IPS-15b (cell line): Measurements from ENCODE around the gene HAX1.
"Not testable (repeated sequence)": the region's sequence is repeated elsewhere in the genome, so short reads cannot be mapped to it uniquely, and the experiment has no call there.

Experiments used
- H3K27me3 ChIP-seq: one replicate; pipeline ENCODE4 v1.6.1; 2013; ENCODE audit warnings: low read length; ENCODE audit not compliant: control insufficient read depth, insufficient read depth
- H3K36me3 ChIP-seq: one replicate; pipeline ENCODE4 v1.6.1; 2013; ENCODE audit warnings: low read length; ENCODE audit not compliant: control insufficient read depth, insufficient read depth
- H3K4me1 ChIP-seq: one replicate; pipeline ENCODE4 v1.6.1; 2013; ENCODE audit warnings: mild to moderate bottlenecking, low read length; ENCODE audit not compliant: control insufficient read depth, insufficient read depth
- H3K4me3 ChIP-seq: one replicate; pipeline ENCODE4 v1.5.1; 2013; ENCODE audit warnings: low read depth, low read length
- H3K9ac ChIP-seq: one replicate; pipeline ENCODE4 v1.6.1; 2013; ENCODE audit warnings: low read depth, mild to moderate bottlenecking, low read length
- H3K9me3 ChIP-seq: one replicate; pipeline ENCODE4 v1.6.1; 2013; ENCODE audit warnings: mild to moderate bottlenecking, low read length; ENCODE audit not compliant: control insufficient read depth, insufficient read depth

Gene HAX1

GRCh38 chr1:154288661-154289060, 16.2 kb downstream of the HAX1 start:
- Histone ChIP-seq H3K9ac (no peak overlapping the region), H3K27me3 (no peaks in the 10 kb centered on the region), H3K36me3 (no peaks in the 10 kb centered on the region), H3K4me3 (no peak overlapping the region), H3K4me1 (peaks cover 7% of the 10 kb centered on the region), H3K9me3 (no peaks in the 10 kb centered on the region)

DNA sequence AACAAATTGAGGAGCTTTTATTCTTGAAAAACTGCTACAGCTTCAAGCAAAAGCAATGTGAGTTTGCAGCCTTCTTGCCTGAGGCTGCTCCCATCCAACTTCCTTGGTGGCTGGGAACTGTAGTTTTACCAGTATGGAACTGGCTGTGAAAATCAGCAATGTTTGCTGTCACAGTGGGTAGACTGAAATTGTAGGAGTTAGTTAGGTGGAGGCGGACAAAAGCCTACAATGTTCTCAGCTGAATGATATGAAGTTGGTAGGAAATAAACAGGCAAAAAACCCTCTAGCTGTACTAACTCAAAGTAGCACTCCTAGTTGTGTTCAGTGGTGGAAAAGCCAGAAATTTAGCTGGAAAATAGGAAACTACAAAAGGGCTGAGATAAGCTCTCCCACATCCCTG, 18.5 kb downstream of the HAX1 start:
- peaks cover 7% of the 10 kb centered on the region for H3K4me1 ChIP-seq
- H3K9ac ChIP-seq, result no peak overlapping the region
- H3K36me3 ChIP-seq, result no peaks in the 10 kb centered on the region
- H3K4me3 ChIP-seq, result no peak overlapping the region
- H3K9me3 ChIP-seq, result no peaks in the 10 kb centered on the region
- no peaks in the 10 kb centered on the region for H3K27me3 ChIP-seq

GRCh38 chr1:154295408-154296235, 23.2 kb downstream of the HAX1 start:
- Histone ChIP-seq H3K9ac (no peak overlapping the region), H3K9me3 (no peaks in the 10 kb centered on the region), H3K36me3 (no peaks in the 10 kb centered on the region), H3K27me3 (no peaks in the 10 kb centered on the region), H3K4me1 (peaks cover 2% of the 10 kb centered on the region), H3K4me3 (no peak overlapping the region)

GRCh38 chr1:154301582-154301981, 29.2 kb downstream of the HAX1 start:
- Histone ChIP-seq H3K4me1 (no peaks in the 10 kb centered on the region), H3K27me3 (no peaks in the 10 kb centered on the region), H3K36me3 (no peaks in the 10 kb centered on the region), H3K9ac (no peak overlapping the region), H3K9me3 (no peaks in the 10 kb centered on the region), H3K4me3 (no peak overlapping the region)

DNA sequence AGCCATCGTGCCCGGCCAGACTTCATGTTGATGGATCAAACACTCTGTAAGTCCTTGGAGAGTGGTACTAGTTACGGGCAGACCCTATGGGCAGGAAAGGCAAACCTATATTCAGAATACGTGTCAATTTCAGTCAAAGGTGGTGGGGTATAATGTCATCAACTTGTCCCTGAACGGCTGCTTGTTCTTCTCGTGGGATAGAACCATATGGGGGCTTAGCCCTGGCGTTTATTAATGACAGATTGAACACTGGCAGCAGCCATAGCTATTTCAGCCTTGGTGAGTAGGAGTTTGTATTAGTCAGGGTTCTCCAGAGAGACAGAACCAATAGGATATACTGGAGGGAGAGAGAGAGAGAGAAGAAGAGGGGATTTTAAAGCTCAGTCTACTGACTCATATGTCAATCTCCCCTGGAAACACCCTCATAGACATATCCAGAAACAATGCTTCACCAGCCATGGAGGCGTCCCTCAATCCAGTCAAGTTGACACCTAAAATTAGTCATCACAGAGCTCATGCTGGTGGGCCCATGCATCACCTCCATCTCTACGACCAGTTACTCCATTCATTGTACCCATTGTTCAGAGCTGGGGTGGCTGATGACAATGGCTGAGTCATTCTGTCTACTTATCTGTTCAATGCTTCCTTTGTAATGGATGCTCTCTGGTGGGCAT, 32.4 kb downstream of the HAX1 start:
- Histone ChIP-seq H3K36me3 (no peaks in the 10 kb centered on the region), H3K4me1 (no peaks in the 10 kb centered on the region), H3K4me3 (no peak overlapping the region), H3K9me3 (no peaks in the 10 kb centered on the region), H3K27me3 (no peaks in the 10 kb centered on the region), H3K9ac (no peak overlapping the region)

GRCh38 chr1:154306151-154306550, 33.7 kb downstream of the HAX1 start:
- Histone ChIP-seq H3K27me3 (no peaks in the 10 kb centered on the region), H3K9ac (no peak overlapping the region), H3K4me3 (no peak overlapping the region), H3K9me3 (no peaks in the 10 kb centered on the region), H3K36me3 (no peaks in the 10 kb centered on the region), H3K4me1 (no peaks in the 10 kb centered on the region)

DNA sequence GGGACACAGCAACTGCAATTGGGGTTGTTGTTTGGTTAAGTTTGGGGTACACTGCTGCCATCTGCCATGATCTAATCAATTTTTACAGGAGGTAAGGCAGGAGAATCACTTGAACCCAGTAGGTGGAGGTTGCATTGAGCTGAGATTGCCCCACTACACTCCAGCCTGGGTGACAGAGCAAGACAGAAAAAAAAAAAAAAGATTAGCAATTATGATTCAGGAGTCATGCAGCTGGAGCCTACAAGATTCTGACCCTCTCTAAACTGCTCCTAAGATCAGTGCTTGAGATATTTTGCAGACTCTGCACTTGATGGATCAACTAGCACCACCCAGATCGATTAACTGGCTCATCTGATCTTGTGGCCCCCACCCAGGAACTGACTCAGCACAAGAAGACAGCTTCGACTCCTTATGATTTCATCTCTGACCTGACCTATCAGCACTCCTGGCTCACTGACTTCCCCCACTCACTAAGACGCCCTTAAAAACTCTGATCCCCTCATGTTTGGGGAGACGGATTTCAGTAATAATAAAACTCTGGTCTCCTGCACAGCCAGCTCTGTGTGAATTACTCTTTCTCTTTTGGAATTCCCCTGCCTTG, 35.3 kb downstream of the HAX1 start:
- not testable (repeated sequence) for H3K4me3 ChIP-seq, H3K4me1 ChIP-seq, H3K36me3 ChIP-seq

GRCh38 chr1:154309136-154309535, 36.7 kb downstream of the HAX1 start:
- H3K27me3 ChIP-seq, H3K36me3 ChIP-seq, H3K4me3 ChIP-seq, H3K4me1 ChIP-seq, H3K9me3 ChIP-seq, H3K9ac ChIP-seq: not testable (repeated sequence)

More for the DNA sequence above, 35.3 kb downstream of the HAX1 start:
- H3K27me3 ChIP-seq, H3K9me3 ChIP-seq, H3K9ac ChIP-seq: not testable (repeated sequence)

GRCh38 chr1:154312229-154313065, 40.0 kb downstream of the HAX1 start:
- H3K27me3 ChIP-seq, H3K9me3 ChIP-seq, H3K36me3 ChIP-seq, H3K9ac ChIP-seq, H3K4me3 ChIP-seq, H3K4me1 ChIP-seq: not testable (repeated sequence)

GRCh38 chr1:154313066-154313356, 40.6 kb downstream of the HAX1 start:
- Histone ChIP-seq H3K4me1 (no peaks in the 10 kb centered on the region), H3K27me3 (no peaks in the 10 kb centered on the region), H3K36me3 (no peaks in the 10 kb centered on the region), H3K9me3 (no peaks in the 10 kb centered on the region), H3K9ac (no peak overlapping the region), H3K4me3 (no peak overlapping the region)

- H3K9ac ChIP-seq, H3K4me3 ChIP-seq, H3K9me3 ChIP-seq, H3K4me1 ChIP-seq, H3K27me3 ChIP-seq, H3K36me3 ChIP-seq: not testable (repeated sequence)
These were observed 41.8 kb downstream of the HAX1 start for GRCh38 chr1:154314226-154314625.
